SH-SY5Y (cell line): ENCODE results near the gene ITFG2.

Experiments used
- GATA2 ChIP-seq: IDR thresholded peaks from 2 replicates; pipeline ENCODE4 v1.6.1; 2011; ENCODE audit warnings: mild to moderate bottlenecking, low read depth, low read length
- GATA3 ChIP-seq: IDR thresholded peaks from 2 replicates; pipeline ENCODE4 v1.6.1; 2011; ENCODE audit warnings: low read depth, mild to moderate bottlenecking, low read length, moderate library complexity

The ITFG2 gene

GRCh38 chr12:2812290-2813213 is at the start of gene ITFG2:
Gene ITFG2, plus strand, starts transcription at chr12:2812668. Its CDS starts 93 bp downstream, at chr12:2812761.
- no peak for TF ChIP-seq GATA3
- no peak; the same call in 1 of the 2 replicates for TF ChIP-seq GATA2

- no peak for TF ChIP-seq GATA2
- no peak for TF ChIP-seq GATA3
These were observed 48.1 kb upstream of the ITFG2 start for GRCh38 chr12:2764398-2764797.

GRCh38 chr12:2765052-2765451 is 47.4 kb upstream of the ITFG2 start:
- no peak for TF ChIP-seq GATA3
- no peak for TF ChIP-seq GATA2

- TF ChIP-seq GATA3 (no peak), GATA2 (no peak)
These were observed 46.9 kb upstream of the ITFG2 start for GRCh38 chr12:2765608-2766007.

- TF ChIP-seq GATA3: no peak
- no peak for TF ChIP-seq GATA2
These were observed 44.1 kb upstream of the ITFG2 start for GRCh38 chr12:2768224-2768961.

- no peak for TF ChIP-seq GATA3
- TF ChIP-seq GATA2: no peak
These were observed 42.5 kb upstream of the ITFG2 start for GRCh38 chr12:2769866-2770533.

- TF ChIP-seq GATA2 (no peak), GATA3 (no peak)
These were observed 40.1 kb upstream of the ITFG2 start for GRCh38 chr12:2772370-2772769.

GRCh38 chr12:2773199-2773875 is 39.1 kb upstream of the ITFG2 start:
- no peak for TF ChIP-seq GATA3
- no peak for TF ChIP-seq GATA2

GRCh38 chr12:2775431-2775830 is 37.0 kb upstream of the ITFG2 start:
- no peak for TF ChIP-seq GATA2
- no peak for TF ChIP-seq GATA3

GRCh38 chr12:2776129-2776806 is 36.2 kb upstream of the ITFG2 start:
- TF ChIP-seq GATA3 (no peak), GATA2 (no peak)

- TF ChIP-seq GATA3 (no peak), GATA2 (no peak)
These were observed 33.2 kb upstream of the ITFG2 start for GRCh38 chr12:2779281-2779680.

- TF ChIP-seq GATA2 (no peak), GATA3 (no peak)
These were observed 28.4 kb upstream of the ITFG2 start for GRCh38 chr12:2783936-2784600.

- TF ChIP-seq GATA3: no peak
- no peak for TF ChIP-seq GATA2
These were observed 27.5 kb upstream of the ITFG2 start for GRCh38 chr12:2785017-2785416.
